GM21367 (cell line): ENCODE results near the gene RASAL3.

ENCODE experiments used
- ATAC-seq: cut with Tn5 transposase; IDR thresholded peaks from one replicate; pipeline ENCODE4 v1.9.1; 2021; ENCODE audit not compliant: unreplicated experiment

Gene RASAL3

GRCh38 chr19:15449620-15450527 lies 14.5 kb downstream of the RASAL3 start, which contains the start of gene WIZ:
TSS of gene WIZ (minus strand) at chr19:15449956. CDS start at chr19:15448307, 1,649 bp downstream.
- ATAC-seq = no peak

- no peak for ATAC-seq
Measured at GRCh38 chr19:15448778-15449619, 15.3 kb downstream of the RASAL3 start.

- no peak for ATAC-seq
Measured at GRCh38 chr19:15448044-15448777, 16.1 kb downstream of the RASAL3 start.

GRCh38 chr19:15447057-15447456 lies 17.3 kb downstream of the RASAL3 start:
- ATAC-seq = no peak

- ATAC-seq = no peak
Measured at GRCh38 chr19:15445807-15446376, 18.5 kb downstream of the RASAL3 start.

- ATAC-seq = no peak
Measured at GRCh38 chr19:15445227-15445605, 19.1 kb downstream of the RASAL3 start.

GRCh38 chr19:15444505-15445226 lies 19.7 kb downstream of the RASAL3 start:
- ATAC-seq = no peak

GRCh38 chr19:15443838-15444237 lies 20.5 kb downstream of the RASAL3 start:
- no peak for ATAC-seq

- no peak for ATAC-seq
Measured at GRCh38 chr19:15443325-15443724, 21.0 kb downstream of the RASAL3 start.

GRCh38 chr19:15442142-15442920 lies 22.0 kb downstream of the RASAL3 start:
- ATAC-seq = no peak

GRCh38 chr19:15441317-15441716 lies 23.0 kb downstream of the RASAL3 start:
- ATAC-seq = no peak

GRCh38 chr19:15439821-15440641 lies 24.3 kb downstream of the RASAL3 start:
- no peak for ATAC-seq

GRCh38 chr19:15439078-15439799 lies 25.1 kb downstream of the RASAL3 start:
- ATAC-seq = no peak

GRCh38 chr19:15438577-15438976 lies 25.8 kb downstream of the RASAL3 start:
- no peak for ATAC-seq

- no peak for ATAC-seq
Measured at GRCh38 chr19:15438124-15438496, 26.2 kb downstream of the RASAL3 start.

GRCh38 chr19:15437355-15438123 lies 26.8 kb downstream of the RASAL3 start:
- no peak for ATAC-seq

- ATAC-seq = no peak
Measured at GRCh38 chr19:15436826-15437110, 27.6 kb downstream of the RASAL3 start.
